Parathyroid adenoma (tissue), 2 donors: ENCODE data around the gene KMT2C.

Experiments used
- H2AFZ ChIP-seq: fragments of 300-600 bp; sonication (generic); one replicate; pipeline ENCODE4 v1.7.0; 2017; ENCODE audit warnings: antibody characterized with exemption, mild to moderate bottlenecking
- H3K27ac ChIP-seq: fragments of 300-600 bp; sonication (generic); one replicate; pipeline ENCODE4 v1.7.0; 2017
- H3K27me3 ChIP-seq: fragments of 300-600 bp; sonication (generic); one replicate; pipeline ENCODE4 v1.7.0; 2017; ENCODE audit warnings: low read length; ENCODE audit not compliant: control insufficient read depth, insufficient read depth
- H3K36me3 ChIP-seq: fragments of 300-600 bp; sonication (generic); one replicate; pipeline ENCODE4 v1.7.0; 2017; ENCODE audit warnings: low read length; ENCODE audit not compliant: control insufficient read depth, insufficient read depth
- H3K4me1 ChIP-seq: fragments of 300-600 bp; sonication (generic); one replicate; pipeline ENCODE4 v1.7.0; 2017; ENCODE audit warnings: control low read depth
- H3K4me2 ChIP-seq: fragments of 300-600 bp; sonication (generic); one replicate; pipeline ENCODE4 v1.7.0; 2017; ENCODE audit warnings: low read length
- H3K4me3 ChIP-seq: fragments of 300-600 bp; sonication (generic); one replicate; pipeline ENCODE4 v1.7.0; 2017; ENCODE audit warnings: low read depth, low read length
- H3K79me2 ChIP-seq: fragments of 300-600 bp; sonication (generic); one replicate; pipeline ENCODE4 v1.7.0; 2017; ENCODE audit warnings: control low read depth
- H3K9ac ChIP-seq: fragments of 300-600 bp; sonication (generic); one replicate; pipeline ENCODE4 v1.7.0; 2017; ENCODE audit warnings: mild to moderate bottlenecking
- H3K9me3 ChIP-seq: fragments of 300-600 bp; sonication (generic); one replicate; pipeline ENCODE4 v1.7.0; 2017; ENCODE audit warnings: low read length; ENCODE audit not compliant: control insufficient read depth
- CTCF ChIP-seq: fragments of 300-600 bp; sonication (generic); IDR thresholded peaks from one replicate; pipeline ENCODE4 v1.7.0; 2017; ENCODE audit warnings: antibody characterized with exemption, mild to moderate bottlenecking
- donor health status: primary hyperparathyroidism.

KMT2C gene

GRCh38 chr7:152103066-152103465 lies 332.7 kb downstream of the KMT2C start:
- no peaks in the 10 kb centered on the region for H3K27me3 ChIP-seq
- no peak overlapping the region for H3K4me3 ChIP-seq
- no peak for TF ChIP-seq CTCF
- H2AFZ ChIP-seq: no peak overlapping the region
- H3K9ac ChIP-seq: no peak overlapping the region
- no peaks in the 10 kb centered on the region for H3K9me3 ChIP-seq
- H3K36me3 ChIP-seq: no peaks in the 10 kb centered on the region
- no peaks in the 10 kb centered on the region for H3K79me2 ChIP-seq
- H3K4me1 ChIP-seq: peaks cover 8% of the 10 kb centered on the region
- H3K27ac ChIP-seq: no peak overlapping the region
- H3K4me2 ChIP-seq: no peak overlapping the region

GRCh38 chr7:152097330-152097729 lies 338.5 kb downstream of the KMT2C start:
- no peak for TF ChIP-seq CTCF
- Histone ChIP-seq H3K27me3 (no peaks in the 10 kb centered on the region), H3K79me2 (no peaks in the 10 kb centered on the region), H3K9me3 (no peaks in the 10 kb centered on the region), H3K27ac (no peak overlapping the region), H2AFZ (no peak overlapping the region), H3K9ac (no peak overlapping the region), H3K4me1 (peaks cover 8% of the 10 kb centered on the region), H3K36me3 (no peaks in the 10 kb centered on the region), H3K4me3 (no peak overlapping the region), H3K4me2 (no peak overlapping the region)

- no peak overlapping the region for H3K4me3 ChIP-seq
- H2AFZ ChIP-seq: no peak overlapping the region
- no peaks in the 10 kb centered on the region for H3K27me3 ChIP-seq
- H3K9me3 ChIP-seq: no peaks in the 10 kb centered on the region
- TF ChIP-seq CTCF: no peak
- H3K4me1 ChIP-seq: peaks cover 2% of the 10 kb centered on the region
- peaks cover 7% of the 10 kb centered on the region for H3K79me2 ChIP-seq
- H3K9ac ChIP-seq: no peak overlapping the region
- no peak overlapping the region for H3K4me2 ChIP-seq
- H3K27ac ChIP-seq: no peak overlapping the region
- no peaks in the 10 kb centered on the region for H3K36me3 ChIP-seq
These were observed 340.0 kb downstream of the KMT2C start for GRCh38 chr7:152095771-152096170.

GRCh38 chr7:152093717-152094116 lies 342.1 kb downstream of the KMT2C start:
- H3K27ac ChIP-seq: no peak overlapping the region
- no peak overlapping the region for H3K4me2 ChIP-seq
- no peaks in the 10 kb centered on the region for H3K27me3 ChIP-seq
- no peak overlapping the region for H3K4me3 ChIP-seq
- H3K36me3 ChIP-seq: no peaks in the 10 kb centered on the region
- H3K9ac ChIP-seq: no peak overlapping the region
- no peaks in the 10 kb centered on the region for H3K9me3 ChIP-seq
- H3K4me1 ChIP-seq: no peaks in the 10 kb centered on the region
- no peak for TF ChIP-seq CTCF
- H3K79me2 ChIP-seq: peaks cover 20% of the 10 kb centered on the region
- no peak overlapping the region for H2AFZ ChIP-seq

GRCh38 chr7:152090747-152091146 lies 345.1 kb downstream of the KMT2C start:
- Histone ChIP-seq H2AFZ (no peak overlapping the region), H3K4me1 (no peaks in the 10 kb centered on the region), H3K9me3 (no peaks in the 10 kb centered on the region), H3K4me2 (no peak overlapping the region), H3K27me3 (no peaks in the 10 kb centered on the region), H3K4me3 (no peak overlapping the region), H3K36me3 (no peaks in the 10 kb centered on the region), H3K9ac (no peak overlapping the region), H3K27ac (no peak overlapping the region), H3K79me2 (peaks cover 26% of the 10 kb centered on the region)
- no peak for TF ChIP-seq CTCF
